ENCODE data around the gene TFAP2D.

GRCh38 chr6:50708664-50709365 lies 4.5 kb upstream of the TFAP2D start:
- TF ChIP-seq CTCF (IDR thresholded peaks at IDR 0.05) (no peak), POLR2A (IDR thresholded peaks at IDR 0.05) (no peak)

Data from lower leg skin (tissue), 3 donors.